GM12864 (cell line): ENCODE results near the gene PCED1B.

Source experiments
- DNase-seq: peaks from one replicate; pipeline ENCODE4 v3.0.0-alpha.2; 2011; ENCODE audit warnings: low read depth
- H3K4me3 ChIP-seq: 2 replicates; pipeline ENCODE4 v1.5.1; 2011; ENCODE audit warnings: mild to moderate bottlenecking, low read depth, low read length, control low read depth
- CTCF ChIP-seq: IDR thresholded peaks from 2 replicates; pipeline ENCODE4 v1.5.1; 2011; ENCODE audit warnings: low read depth, mild to moderate bottlenecking, moderate library complexity, low read length, control low read depth, inconsistent platforms; ENCODE audit errors: missing control alignments

PCED1B gene

GRCh38 chr12:47184813-47185212 is 105.4 kb downstream of the PCED1B start:
- no peak for DNase-seq
- no peak for TF ChIP-seq CTCF
- no peak overlapping the region for H3K4me3 ChIP-seq

- no peak for TF ChIP-seq CTCF
- no peak overlapping the region for H3K4me3 ChIP-seq
- DNase-seq, result no peak
These were observed 106.8 kb downstream of the PCED1B start for GRCh38 chr12:47186246-47186645.

DNA sequence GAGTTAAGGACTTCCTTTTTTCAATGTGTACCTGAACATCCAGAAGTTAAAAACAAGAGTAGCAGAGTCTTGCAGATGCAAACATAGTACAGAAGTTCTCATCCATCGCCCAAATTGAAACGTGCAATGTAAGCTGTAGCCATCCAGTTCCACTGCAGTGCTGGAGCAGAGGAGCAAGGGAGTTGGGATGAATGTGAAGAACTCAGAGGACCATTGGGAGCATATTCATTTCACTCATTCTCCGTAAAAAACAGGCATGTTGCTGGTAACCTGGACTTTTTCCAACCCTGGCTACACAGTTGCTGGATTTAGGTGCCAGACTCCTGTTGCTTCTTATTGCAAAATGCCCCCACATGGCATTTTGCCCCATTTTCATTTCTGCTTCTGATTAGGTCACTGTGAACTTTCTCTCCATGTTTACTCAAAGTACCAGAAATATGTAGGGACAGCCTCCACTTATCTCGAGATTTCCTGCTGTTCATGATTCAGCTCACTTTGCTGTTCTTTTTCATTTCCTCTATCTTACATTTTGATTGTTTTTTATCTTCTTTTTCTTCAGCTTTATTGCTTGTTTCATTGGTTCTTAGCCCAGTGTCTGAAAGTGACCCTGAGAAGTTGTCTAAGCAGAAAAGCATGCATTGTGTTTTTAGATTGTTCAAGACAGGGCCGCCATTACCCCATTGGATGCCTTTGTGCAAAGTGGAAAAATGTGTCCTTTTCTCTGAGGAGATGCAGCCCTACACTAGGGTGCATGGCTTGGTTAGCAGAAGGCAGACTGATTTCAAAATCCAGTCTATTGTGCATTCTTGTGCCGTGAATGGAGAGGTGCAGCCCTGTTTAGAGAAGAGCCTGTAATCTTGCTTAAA is 109.4 kb downstream of the PCED1B start:
- no peak overlapping the region for H3K4me3 ChIP-seq
- DNase-seq, result no peak
- no peak for TF ChIP-seq CTCF

DNA sequence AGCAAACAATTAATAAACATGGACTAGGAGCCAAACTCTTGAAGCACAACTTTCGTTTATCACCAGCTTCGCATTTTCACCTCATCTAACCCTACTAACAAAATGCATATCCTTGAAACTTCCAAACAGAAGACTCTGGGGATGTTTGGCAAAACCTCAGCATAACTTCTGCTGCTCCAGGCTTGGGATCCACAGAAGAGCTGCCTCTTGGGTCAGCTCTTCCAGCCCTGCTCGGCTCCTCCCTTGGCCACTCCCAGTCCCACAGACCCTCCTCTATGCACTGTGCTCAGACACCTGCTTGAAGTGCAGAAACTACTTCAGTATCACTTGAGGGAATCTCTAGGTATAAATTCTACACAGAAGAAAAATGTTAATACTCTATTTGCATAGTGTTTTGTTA is 110.3 kb downstream of the PCED1B start:
- H3K4me3 ChIP-seq, result no peak overlapping the region
- no peak for TF ChIP-seq CTCF
- no peak for DNase-seq

DNA sequence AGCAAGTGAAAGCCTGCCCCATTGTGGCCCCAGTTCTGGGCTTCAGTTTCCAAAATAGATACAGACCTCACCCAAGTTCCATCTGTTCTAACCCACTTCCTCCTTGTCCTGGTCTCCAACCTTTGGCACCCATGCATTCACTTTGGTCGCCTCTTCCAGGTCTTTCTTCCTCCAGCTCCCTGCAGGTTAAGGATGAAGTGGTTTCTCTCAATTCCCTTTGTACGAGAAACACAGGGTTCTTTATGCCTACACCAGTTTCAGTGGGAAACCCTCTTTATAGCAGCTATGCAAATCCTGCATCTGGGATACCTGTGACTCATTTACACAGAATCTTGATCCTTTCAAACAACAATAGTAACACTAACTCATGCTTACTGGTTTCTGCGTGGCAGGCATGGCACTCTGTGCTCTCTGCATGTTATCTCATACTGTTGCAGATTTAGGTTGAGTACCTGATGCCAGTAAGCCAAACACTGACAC is 110.9 kb downstream of the PCED1B start:
- no peak for TF ChIP-seq CTCF
- no peak for DNase-seq
- H3K4me3 ChIP-seq, result no peak overlapping the region; the same call in 1 of the 2 replicates

DNA sequence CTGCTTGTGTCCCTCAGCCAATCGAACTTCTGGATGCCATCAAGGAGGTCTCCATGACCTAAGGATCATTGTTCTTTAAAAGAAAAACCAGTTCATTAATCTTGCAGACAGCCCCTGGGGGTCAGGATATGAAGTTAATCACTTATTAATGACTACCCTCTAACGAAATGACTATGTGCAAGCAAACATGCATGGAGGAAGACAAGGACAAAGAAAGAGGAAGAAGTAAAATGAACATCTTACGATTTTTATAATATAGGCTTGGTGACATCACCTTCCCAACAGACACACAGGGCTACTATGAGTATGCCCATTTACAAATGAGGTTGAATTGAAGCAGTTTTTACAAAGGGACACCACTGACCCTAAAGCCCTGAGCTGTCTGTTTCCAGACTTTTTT is 111.5 kb downstream of the PCED1B start:
- H3K4me3 ChIP-seq, result no peak overlapping the region
- TF ChIP-seq CTCF, result no peak
- no peak for DNase-seq

DNA sequence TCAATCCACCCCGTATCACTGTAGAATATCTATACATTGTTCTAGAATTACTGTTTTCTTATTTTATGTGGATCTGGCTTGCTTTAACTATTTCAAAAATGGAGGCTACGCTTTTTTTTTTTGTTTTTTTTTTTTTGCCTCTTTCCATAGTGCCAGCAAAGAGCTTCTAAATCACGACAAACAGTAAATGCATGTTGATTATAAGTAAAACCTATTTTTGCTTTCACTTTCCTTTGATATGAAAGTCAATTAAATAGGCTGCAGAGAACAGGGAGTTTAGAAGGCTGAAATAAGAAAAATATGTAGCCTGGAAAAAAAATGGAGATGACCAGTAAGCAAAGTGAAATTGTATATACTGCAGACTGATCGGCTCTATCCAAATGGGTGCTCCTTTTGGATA is 112.6 kb downstream of the PCED1B start:
- TF ChIP-seq CTCF, result no peak
- no peak overlapping the region for H3K4me3 ChIP-seq
- no peak for DNase-seq
